H1 (cell line): ENCODE measurements around the gene TXLNA. TPM values are rescaled to one million over a fixed set of nuclear protein-coding genes. Genes with fewer than 3 reads are reported as not detected.

Source experiments
- POLR2AphosphoS5 ChIP-seq: IDR thresholded peaks from 2 replicates; pipeline ENCODE4 v1.6.1; 2011; ENCODE audit warnings: low read depth, low read length
- RAD21 ChIP-seq, 2 experiments: IDR thresholded peaks in 1 of 2; conservative IDR thresholded peaks in 1 of 2; 2 replicates each; pipeline ENCODE4 v1.6.1; 2011; ENCODE audit warnings: low read depth in 2 of 2, low read length in 2 of 2, improper control_type of control experiment in 1 of 2, inconsistent platforms in 1 of 2, mild to moderate bottlenecking in 1 of 2, moderate library complexity in 1 of 2
- RXRA ChIP-seq: IDR thresholded peaks from 2 replicates; pipeline ENCODE4 v1.6.1; 2011; ENCODE audit warnings: low read depth, mild to moderate bottlenecking, low read length, moderate library complexity; ENCODE audit not compliant: insufficient read depth
- SUZ12 ChIP-seq: fragments of 200-600 bp; sonication (generic); IDR thresholded peaks from 2 replicates; pipeline ENCODE4 v1.6.1; 2012; ENCODE audit warnings: mild to moderate bottlenecking, inconsistent platforms, low read length, moderate library complexity, mixed read lengths
- TEAD4 ChIP-seq: IDR thresholded peaks from 2 replicates; pipeline ENCODE4 v1.6.1; 2012; ENCODE audit warnings: low read depth, low read length, inconsistent platforms, mixed read lengths
- YY1 ChIP-seq: IDR thresholded peaks from 2 replicates; pipeline ENCODE4 v1.6.1; 2011; ENCODE audit warnings: low read depth, mild to moderate bottlenecking, low read length
- polyA plus RNA-seq, 7 experiments: library from polyadenylated mRNA; depleted of rRNA in 3 of 7; stranded (reverse) in 5 of 7; unstranded in 2 of 7; fragments of >200 nt in 5 of 7; fragments of 200-250 nt in 2 of 7; gene quantifications; 1 replicate in 5 of 7; 2 replicates in 1 of 7; 4 replicates in 1 of 7; pipeline versions ENCODE4 v1.2.1 to v1.2.3, GENCODE V29; 2011 to 2013; ENCODE audit warnings: missing spikeins in 2 of 7, mixed read lengths in 2 of 7
- total RNA-seq: library from RNA; stranded (reverse); fragmentation: NEBNext Ultra II Directional; extraction: Animal tissue kit (Norgen Biotek cat#: 25700); gene quantifications from 2 replicates; pipeline ENCODE4 v1.2.1, GENCODE V29; 2021
- TF ChIP-seq, protein P1 (sequence below): fragments of 300-600 bp; sonication (generic); IDR thresholded peaks from 2 replicates; pipeline ENCODE4 v1.7.1; 2012; ENCODE audit warnings: low read length, moderate library complexity, mild to moderate bottlenecking, inconsistent platforms; ENCODE audit not compliant: insufficient replicate concordance

TXLNA gene
- total and polyA plus RNA-seq, 2 of the 8 experiments (the other 6 are each of a cell fraction or from before 2014, with no cell fraction given) = 31.3 to 46.9 TPM

DNA sequence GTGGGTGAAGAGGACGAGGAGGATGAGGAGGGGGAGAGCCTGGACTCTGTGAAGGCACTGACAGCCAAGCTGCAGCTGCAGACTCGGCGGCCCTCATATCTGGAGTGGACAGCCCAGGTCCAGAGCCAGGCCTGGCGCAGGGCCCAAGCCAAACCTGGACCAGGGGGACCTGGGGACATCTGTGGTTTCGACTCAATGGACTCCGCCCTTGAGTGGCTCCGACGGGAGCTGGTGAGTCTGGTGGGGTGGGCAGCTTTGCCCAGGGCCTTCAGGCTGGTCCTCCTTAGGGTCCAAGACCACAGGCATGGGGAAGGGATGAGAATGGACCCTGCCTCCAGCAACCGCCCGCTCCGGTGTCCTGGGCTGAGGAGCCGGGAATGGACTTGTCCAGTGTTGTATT is 68.0 kb downstream of the TXLNA start (continued):
- TF ChIP-seq, protein P1, sequence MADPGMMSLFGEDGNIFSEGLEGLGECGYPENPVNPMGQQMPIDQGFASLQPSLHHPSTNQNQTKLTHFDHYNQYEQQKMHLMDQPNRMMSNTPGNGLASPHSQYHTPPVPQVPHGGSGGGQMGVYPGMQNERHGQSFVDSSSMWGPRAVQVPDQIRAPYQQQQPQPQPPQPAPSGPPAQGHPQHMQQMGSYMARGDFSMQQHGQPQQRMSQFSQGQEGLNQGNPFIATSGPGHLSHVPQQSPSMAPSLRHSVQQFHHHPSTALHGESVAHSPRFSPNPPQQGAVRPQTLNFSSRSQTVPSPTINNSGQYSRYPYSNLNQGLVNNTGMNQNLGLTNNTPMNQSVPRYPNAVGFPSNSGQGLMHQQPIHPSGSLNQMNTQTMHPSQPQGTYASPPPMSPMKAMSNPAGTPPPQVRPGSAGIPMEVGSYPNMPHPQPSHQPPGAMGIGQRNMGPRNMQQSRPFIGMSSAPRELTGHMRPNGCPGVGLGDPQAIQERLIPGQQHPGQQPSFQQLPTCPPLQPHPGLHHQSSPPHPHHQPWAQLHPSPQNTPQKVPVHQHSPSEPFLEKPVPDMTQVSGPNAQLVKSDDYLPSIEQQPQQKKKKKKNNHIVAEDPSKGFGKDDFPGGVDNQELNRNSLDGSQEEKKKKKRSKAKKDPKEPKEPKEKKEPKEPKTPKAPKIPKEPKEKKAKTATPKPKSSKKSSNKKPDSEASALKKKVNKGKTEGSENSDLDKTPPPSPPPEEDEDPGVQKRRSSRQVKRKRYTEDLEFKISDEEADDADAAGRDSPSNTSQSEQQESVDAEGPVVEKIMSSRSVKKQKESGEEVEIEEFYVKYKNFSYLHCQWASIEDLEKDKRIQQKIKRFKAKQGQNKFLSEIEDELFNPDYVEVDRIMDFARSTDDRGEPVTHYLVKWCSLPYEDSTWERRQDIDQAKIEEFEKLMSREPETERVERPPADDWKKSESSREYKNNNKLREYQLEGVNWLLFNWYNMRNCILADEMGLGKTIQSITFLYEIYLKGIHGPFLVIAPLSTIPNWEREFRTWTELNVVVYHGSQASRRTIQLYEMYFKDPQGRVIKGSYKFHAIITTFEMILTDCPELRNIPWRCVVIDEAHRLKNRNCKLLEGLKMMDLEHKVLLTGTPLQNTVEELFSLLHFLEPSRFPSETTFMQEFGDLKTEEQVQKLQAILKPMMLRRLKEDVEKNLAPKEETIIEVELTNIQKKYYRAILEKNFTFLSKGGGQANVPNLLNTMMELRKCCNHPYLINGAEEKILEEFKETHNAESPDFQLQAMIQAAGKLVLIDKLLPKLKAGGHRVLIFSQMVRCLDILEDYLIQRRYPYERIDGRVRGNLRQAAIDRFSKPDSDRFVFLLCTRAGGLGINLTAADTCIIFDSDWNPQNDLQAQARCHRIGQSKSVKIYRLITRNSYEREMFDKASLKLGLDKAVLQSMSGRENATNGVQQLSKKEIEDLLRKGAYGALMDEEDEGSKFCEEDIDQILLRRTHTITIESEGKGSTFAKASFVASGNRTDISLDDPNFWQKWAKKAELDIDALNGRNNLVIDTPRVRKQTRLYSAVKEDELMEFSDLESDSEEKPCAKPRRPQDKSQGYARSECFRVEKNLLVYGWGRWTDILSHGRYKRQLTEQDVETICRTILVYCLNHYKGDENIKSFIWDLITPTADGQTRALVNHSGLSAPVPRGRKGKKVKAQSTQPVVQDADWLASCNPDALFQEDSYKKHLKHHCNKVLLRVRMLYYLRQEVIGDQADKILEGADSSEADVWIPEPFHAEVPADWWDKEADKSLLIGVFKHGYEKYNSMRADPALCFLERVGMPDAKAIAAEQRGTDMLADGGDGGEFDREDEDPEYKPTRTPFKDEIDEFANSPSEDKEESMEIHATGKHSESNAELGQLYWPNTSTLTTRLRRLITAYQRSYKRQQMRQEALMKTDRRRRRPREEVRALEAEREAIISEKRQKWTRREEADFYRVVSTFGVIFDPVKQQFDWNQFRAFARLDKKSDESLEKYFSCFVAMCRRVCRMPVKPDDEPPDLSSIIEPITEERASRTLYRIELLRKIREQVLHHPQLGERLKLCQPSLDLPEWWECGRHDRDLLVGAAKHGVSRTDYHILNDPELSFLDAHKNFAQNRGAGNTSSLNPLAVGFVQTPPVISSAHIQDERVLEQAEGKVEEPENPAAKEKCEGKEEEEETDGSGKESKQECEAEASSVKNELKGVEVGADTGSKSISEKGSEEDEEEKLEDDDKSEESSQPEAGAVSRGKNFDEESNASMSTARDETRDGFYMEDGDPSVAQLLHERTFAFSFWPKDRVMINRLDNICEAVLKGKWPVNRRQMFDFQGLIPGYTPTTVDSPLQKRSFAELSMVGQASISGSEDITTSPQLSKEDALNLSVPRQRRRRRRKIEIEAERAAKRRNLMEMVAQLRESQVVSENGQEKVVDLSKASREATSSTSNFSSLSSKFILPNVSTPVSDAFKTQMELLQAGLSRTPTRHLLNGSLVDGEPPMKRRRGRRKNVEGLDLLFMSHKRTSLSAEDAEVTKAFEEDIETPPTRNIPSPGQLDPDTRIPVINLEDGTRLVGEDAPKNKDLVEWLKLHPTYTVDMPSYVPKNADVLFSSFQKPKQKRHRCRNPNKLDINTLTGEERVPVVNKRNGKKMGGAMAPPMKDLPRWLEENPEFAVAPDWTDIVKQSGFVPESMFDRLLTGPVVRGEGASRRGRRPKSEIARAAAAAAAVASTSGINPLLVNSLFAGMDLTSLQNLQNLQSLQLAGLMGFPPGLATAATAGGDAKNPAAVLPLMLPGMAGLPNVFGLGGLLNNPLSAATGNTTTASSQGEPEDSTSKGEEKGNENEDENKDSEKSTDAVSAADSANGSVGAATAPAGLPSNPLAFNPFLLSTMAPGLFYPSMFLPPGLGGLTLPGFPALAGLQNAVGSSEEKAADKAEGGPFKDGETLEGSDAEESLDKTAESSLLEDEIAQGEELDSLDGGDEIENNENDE = no peak
- no peak for TF ChIP-seq RXRA
- no peak for TF ChIP-seq TEAD4
- no peak for TF ChIP-seq SUZ12
- TF ChIP-seq YY1 = no peak
- TF ChIP-seq POLR2AphosphoS5 = no peak
- TF ChIP-seq RAD21 (IDR thresholded peaks at IDR 0.05 in 1 of 2, conservative IDR thresholded peaks at IDR 0.05 in 1 of 2; ENCODE audit: low read depth in 2 of 2, low read length in 2 of 2) = no peak
